Activated CD8-positive, alpha-beta memory T cell treated with anti-CD3 and anti-CD28 coated beads, Interleukin-2, amount 50 U/mL, for 24 hours (primary cell): Measurements from ENCODE around the gene ARF1.

ENCODE experiments used
- DNase-seq: peaks from one replicate; pipeline ENCODE4 v3.0.0-alpha.2; 2020; ENCODE audit errors: extremely low read depth

Gene ARF1

GRCh38 chr1:228088586-228089498 lies 6.3 kb downstream of the ARF1 start:
- DNase-seq: no peak

GRCh38 chr1:228089519-228090380 lies 7.2 kb downstream of the ARF1 start:
- DNase-seq: no peak

- no peak for DNase-seq
These were observed 8.1 kb downstream of the ARF1 start for GRCh38 chr1:228090613-228091081.

GRCh38 chr1:228091084-228091483 lies 8.6 kb downstream of the ARF1 start:
- no peak for DNase-seq

- no peak for DNase-seq
These were observed 10.0 kb downstream of the ARF1 start for GRCh38 chr1:228092342-228093049.

- no peak for DNase-seq
These were observed 10.8 kb downstream of the ARF1 start for GRCh38 chr1:228093050-228093906.

GRCh38 chr1:228094432-228095016 lies 12.0 kb downstream of the ARF1 start:
- DNase-seq: no peak

GRCh38 chr1:228095161-228095560 lies 12.7 kb downstream of the ARF1 start:
- DNase-seq: no peak

GRCh38 chr1:228095938-228096337 lies 13.4 kb downstream of the ARF1 start:
- DNase-seq: no peak

- no peak for DNase-seq
These were observed 14.2 kb downstream of the ARF1 start for GRCh38 chr1:228096416-228097332.

- DNase-seq: no peak
These were observed 15.0 kb downstream of the ARF1 start for GRCh38 chr1:228097333-228098081.

GRCh38 chr1:228098323-228098931 lies 15.9 kb downstream of the ARF1 start:
- DNase-seq: no peak

GRCh38 chr1:228099331-228099732 lies 16.8 kb downstream of the ARF1 start:
- DNase-seq: no peak

GRCh38 chr1:228100822-228101613 lies 18.5 kb downstream of the ARF1 start:
- DNase-seq: no peak

- DNase-seq: no peak
These were observed 19.1 kb downstream of the ARF1 start for GRCh38 chr1:228101614-228101993.

- no peak for DNase-seq
These were observed 19.7 kb downstream of the ARF1 start for GRCh38 chr1:228101994-228102790.
